K562 (cell line): ENCODE measurements around the gene CLCNKB. TPM values are rescaled to one million over a fixed set of nuclear protein-coding genes. Genes with fewer than 3 reads are reported as not detected.
A peak's percentile ranks its signal among the peaks of the same experiment; 100 is the strongest.

Experiments
- HDAC1 ChIP-seq, 2 experiments: fragments of 450-650 bp; IDR thresholded peaks; 2 replicates each; pipeline ENCODE4 v1.6.1; 2016 to 2017; ENCODE audit warnings: inconsistent platforms in 1 of 2, mild to moderate bottlenecking in 1 of 2, moderate library complexity in 1 of 2
- HDAC2 ChIP-seq: fragments of 450-650 bp; IDR thresholded peaks from 2 replicates; pipeline ENCODE4 v1.6.1; 2016; ENCODE audit warnings: mild to moderate bottlenecking
- RAD51 ChIP-seq: fragments of 450-650 bp; IDR thresholded peaks from 2 replicates; pipeline ENCODE4 v1.7.1; 2016; ENCODE audit warnings: low read depth, mild to moderate bottlenecking, borderline replicate concordance
- TOE1 ChIP-seq, 2 experiments: fragments of 450-650 bp in 1 of 2; sonication (generic) in 1 of 2; formaldehyde crosslinking in 1 of 2; IDR thresholded peaks; 2 replicates each; pipeline versions ENCODE4 v1.7.1 to v1.8.0; 2016 to 2022; ENCODE audit warnings: borderline replicate concordance in 2 of 2, mild to moderate bottlenecking in 2 of 2, antibody characterized with exemption in 1 of 2, inconsistent platforms in 1 of 2, low read depth in 1 of 2, missing genetic modification reagents in 1 of 2, moderate library complexity in 1 of 2
- ZKSCAN1 ChIP-seq: fragments of 150-350 bp; IDR thresholded peaks from 2 replicates; pipeline ENCODE4 v1.6.1; 2016; ENCODE audit warnings: low read depth, low read length
- ZNF780A ChIP-seq: fragments of 250-450 bp; sonication (Bioruptor Pico); IDR thresholded peaks from 2 replicates; pipeline ENCODE4 v1.5.0; 2021; ENCODE audit warnings: mild to moderate bottlenecking
- polyA plus RNA-seq, 8 experiments: library from polyadenylated mRNA; depleted of rRNA in 4 of 8; stranded (reverse) in 5 of 8; unstranded in 3 of 8; fragments of >200 nt; fragmentation: Nextera tagmentation in 2 of 8; fragmentation: Illumina TruSeq in 1 of 8; extraction: Ambion mirVana in 2 of 8; extraction: Trizol in 1 of 8; gene quantifications; 2 replicates each; pipeline versions ENCODE4 v1.2.1 to v1.2.3, GENCODE V29; 2011 to 2014; ENCODE audit warnings: inconsistent platforms in 1 of 8, missing spikeins in 1 of 8
- total RNA-seq, 7 experiments: library from RNA; depleted of rRNA in 6 of 7; stranded (reverse); fragments of >200 nt in 6 of 7; fragmentation: Illumina TruSeq in 2 of 7; extraction: Trizol in 2 of 7; gene quantifications; 2 replicates each; pipeline versions ENCODE4 v1.2.1 to v1.2.3, GENCODE V29; 2011 to 2021; ENCODE audit warnings: low replicate concordance in 1 of 7
- TF ChIP-seq, protein P1 (sequence below): sonication (generic); formaldehyde crosslinking; IDR thresholded peaks from 2 replicates; pipeline ENCODE4 v1.9.0; 2022; ENCODE audit warnings: mild to moderate bottlenecking, missing genetic modification reagents
- TF ChIP-seq, protein P2 (sequence below): fragments of 450-650 bp; formaldehyde crosslinking; IDR thresholded peaks from 2 replicates; pipeline ENCODE4 v1.4.0; 2022; ENCODE audit warnings: missing genetic modification characterization

The CLCNKB gene
- total and polyA plus RNA-seq, 9 of the 15 experiments (the other 6 are each of a cell fraction or from before 2014, with no cell fraction given): 0.08 to 1.7 (median 0.64) TPM

DNA sequence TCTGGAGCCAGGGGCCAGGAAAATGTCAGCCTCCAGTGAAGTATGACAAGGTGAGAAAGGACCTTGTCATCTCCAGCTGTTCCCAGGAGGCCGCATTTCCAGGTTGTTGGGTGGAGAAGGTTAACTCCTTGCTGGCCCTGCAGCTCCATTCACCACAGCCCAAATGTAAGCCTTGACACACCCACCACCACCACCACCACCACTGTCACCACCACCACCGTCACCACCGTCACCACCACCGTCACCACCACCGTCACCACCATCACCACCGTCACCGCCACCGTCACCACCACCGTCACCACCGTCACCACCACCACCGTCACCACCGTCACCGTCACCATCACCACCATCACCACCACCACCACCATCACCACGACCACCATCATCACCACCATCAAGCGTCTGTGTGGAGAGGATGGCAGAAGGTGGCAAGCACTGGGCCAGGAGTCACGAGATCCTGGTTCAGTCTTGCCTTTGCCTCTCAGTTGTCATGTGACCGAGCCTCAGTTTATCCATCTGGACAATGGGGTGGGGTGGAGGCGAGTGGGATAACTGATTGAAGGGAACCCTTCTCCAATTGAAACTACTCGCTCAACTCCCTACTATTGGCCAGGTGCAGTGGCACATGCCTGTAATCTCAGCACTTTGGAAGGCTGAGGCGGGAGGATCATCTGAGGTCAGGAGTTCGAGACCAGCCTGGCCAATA, 51.0 kb downstream of the CLCNKB start (continued):
- TF ChIP-seq, protein P1, sequence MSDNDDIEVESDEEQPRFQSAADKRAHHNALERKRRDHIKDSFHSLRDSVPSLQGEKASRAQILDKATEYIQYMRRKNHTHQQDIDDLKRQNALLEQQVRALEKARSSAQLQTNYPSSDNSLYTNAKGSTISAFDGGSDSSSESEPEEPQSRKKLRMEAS (CRISPR knock-in tag): 0 out of 2 replicates have a peak, but pooled peaks have one; percentile 20
- peak; percentile 69; the same call in 1 of the 2 replicates for TF ChIP-seq HDAC2
- 0 out of 4 replicates have a peak, but pooled peaks of 1 of the 2 experiments have one; percentile 30 for TF ChIP-seq HDAC1 (IDR thresholded peaks at IDR 0.05)
- TF ChIP-seq ZNF780A (CRISPR knock-in tag): no peak
- TF ChIP-seq, protein P2, sequence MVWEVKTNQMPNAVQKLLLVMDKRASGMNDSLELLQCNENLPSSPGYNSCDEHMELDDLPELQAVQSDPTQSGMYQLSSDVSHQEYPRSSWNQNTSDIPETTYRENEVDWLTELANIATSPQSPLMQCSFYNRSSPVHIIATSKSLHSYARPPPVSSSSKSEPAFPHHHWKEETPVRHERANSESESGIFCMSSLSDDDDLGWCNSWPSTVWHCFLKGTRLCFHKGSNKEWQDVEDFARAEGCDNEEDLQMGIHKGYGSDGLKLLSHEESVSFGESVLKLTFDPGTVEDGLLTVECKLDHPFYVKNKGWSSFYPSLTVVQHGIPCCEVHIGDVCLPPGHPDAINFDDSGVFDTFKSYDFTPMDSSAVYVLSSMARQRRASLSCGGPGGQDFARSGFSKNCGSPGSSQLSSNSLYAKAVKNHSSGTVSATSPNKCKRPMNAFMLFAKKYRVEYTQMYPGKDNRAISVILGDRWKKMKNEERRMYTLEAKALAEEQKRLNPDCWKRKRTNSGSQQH (CRISPR knock-in tag): peak; percentile 69; the same call in 1 of the 2 replicates
- TF ChIP-seq RAD51: peak; percentile 50; the same call in 1 of the 2 replicates
- TF ChIP-seq ZKSCAN1: peak; percentile 80; the same call in 1 of the 2 replicates
- TF ChIP-seq TOE1 (IDR thresholded peaks at IDR 0.05; ENCODE audit: borderline replicate concordance): 0 out of 2 replicates have a peak, but pooled peaks have one; percentile 52
- no peak for TF ChIP-seq TOE1 (CRISPR knock-in tag; IDR thresholded peaks at IDR 0.05; ENCODE audit: borderline replicate concordance, low read depth)
